Tibial artery (tissue), 4 donors: ENCODE results near the gene PRKAR1B.

Experiments used
- DNase-seq, 2 donors: peaks; one replicate each; pipeline ENCODE4 v3.0.0-alpha.2; 2019
- H3K27ac ChIP-seq, 2 donors: fragments of 200-600 bp; sonication (generic) in 1 of 2; 1 replicate in 1 of 2; 2 replicates in 1 of 2; pipeline ENCODE4 v1.5.1; 2018 to 2019; ENCODE audit warnings: mild to moderate bottlenecking in 1 of 2
- H3K27me3 ChIP-seq, 2 donors: fragments of 200-600 bp; sonication (generic) in 1 of 2; one replicate each; pipeline versions ENCODE4 v1.5.1 to v1.6.0; 2016 to 2019
- H3K36me3 ChIP-seq, 3 donors: fragments of 200-600 bp; sonication (generic) in 2 of 3; one replicate each; pipeline ENCODE4 v1.5.1; 2016 to 2019; ENCODE audit warnings: mild to moderate bottlenecking in 2 of 3
- H3K4me1 ChIP-seq, 4 donors: fragments of 200-600 bp; sonication (generic) in 2 of 4; 1 replicate in 3 of 4; 2 replicates in 1 of 4; pipeline ENCODE4 v1.5.1; 2016 to 2019
- H3K4me3 ChIP-seq, 2 donors: fragments of 200-600 bp; sonication (generic) in 1 of 2; 1 replicate in 1 of 2; 2 replicates in 1 of 2; pipeline ENCODE4 v1.5.1; 2018 to 2019; ENCODE audit warnings: mild to moderate bottlenecking in 2 of 2
- H3K9me3 ChIP-seq, 3 donors: fragments of 200-600 bp; sonication (generic) in 1 of 3; one replicate each; pipeline ENCODE4 v1.5.1; 2016 to 2019
- CTCF ChIP-seq, 2 experiments: fragments of 200-600 bp in 1 of 2; fragments of 450-650 bp in 1 of 2; IDR thresholded peaks; one replicate each; pipeline ENCODE4 v1.5.1; 2017 to 2019; ENCODE audit warnings: antibody characterized with exemption in 2 of 2, mild to moderate bottlenecking in 1 of 2, moderate library complexity in 1 of 2
- intact Hi-C: fragments of 100-400 bp; cut with DNase I; formaldehyde crosslinking; loops from one replicate; pipeline ENCODE4 v1.15.0; 2023; ENCODE audit warnings: low total_unique reads

Gene PRKAR1B

GRCh38 chr7:623464-623863 lies 103.6 kb downstream of the PRKAR1B start:
- Histone ChIP-seq H3K4me3 (no peak overlapping the region), H3K4me1 (no peaks in the 10 kb centered on the region), H3K9me3 (peaks cover 9 to 27% (median 21%) of the 10 kb centered on the region in 3 donors), H3K36me3 (no peaks in the 10 kb centered on the region), H3K27ac (no peak overlapping the region), H3K27me3 (no peaks in the 10 kb centered on the region)
- TF ChIP-seq CTCF (IDR thresholded peaks at IDR 0.05) = no peak
- intact Hi-C loops = no loop called here
- no peak for DNase-seq

DNA sequence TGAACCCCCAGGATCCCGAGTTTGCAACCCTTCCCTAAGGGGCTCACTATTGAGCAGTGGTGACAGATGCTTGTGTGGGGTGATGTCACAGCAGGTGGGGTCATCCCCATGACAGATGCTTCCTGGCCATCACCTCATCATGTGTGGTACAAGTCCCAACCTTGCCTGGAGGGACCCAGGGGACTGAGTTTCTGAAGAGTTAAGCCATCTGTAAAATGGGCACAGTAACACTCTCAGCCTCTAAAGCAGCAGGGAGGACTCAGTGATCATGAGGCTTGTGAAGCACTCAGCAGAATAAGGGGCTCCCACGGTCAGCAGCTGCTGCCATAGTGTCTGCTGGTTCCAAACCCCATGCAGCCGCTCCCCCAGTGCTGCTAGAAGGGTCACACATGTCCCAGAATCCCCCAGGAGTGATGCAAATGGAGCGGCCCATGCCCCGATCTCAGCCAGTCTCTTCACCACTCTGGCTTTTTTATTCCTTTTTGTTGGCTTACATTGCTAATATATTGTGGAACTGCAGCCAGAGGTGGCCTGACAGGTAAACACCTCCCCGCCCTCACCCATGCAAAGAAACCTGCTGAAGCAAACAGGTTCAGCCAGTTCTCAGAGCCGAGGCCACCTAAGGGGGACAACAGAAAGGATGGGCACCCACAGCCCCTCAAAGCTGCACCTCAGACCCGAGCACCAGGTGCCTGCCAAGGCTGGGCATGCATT lies 105.4 kb downstream of the PRKAR1B start:
- no peak overlapping the region for H3K27ac ChIP-seq
- no peak overlapping the region for H3K4me3 ChIP-seq
- no peak for DNase-seq
- no peaks in the 10 kb centered on the region for H3K27me3 ChIP-seq
- no peak for TF ChIP-seq CTCF (IDR thresholded peaks at IDR 0.05)
- H3K9me3 ChIP-seq = peaks cover 9 to 27% (median 21%) of the 10 kb centered on the region in 3 donors
- H3K4me1 ChIP-seq = no peaks in the 10 kb centered on the region
- intact Hi-C loops = no loop called here
- no peaks in the 10 kb centered on the region for H3K36me3 ChIP-seq

DNA sequence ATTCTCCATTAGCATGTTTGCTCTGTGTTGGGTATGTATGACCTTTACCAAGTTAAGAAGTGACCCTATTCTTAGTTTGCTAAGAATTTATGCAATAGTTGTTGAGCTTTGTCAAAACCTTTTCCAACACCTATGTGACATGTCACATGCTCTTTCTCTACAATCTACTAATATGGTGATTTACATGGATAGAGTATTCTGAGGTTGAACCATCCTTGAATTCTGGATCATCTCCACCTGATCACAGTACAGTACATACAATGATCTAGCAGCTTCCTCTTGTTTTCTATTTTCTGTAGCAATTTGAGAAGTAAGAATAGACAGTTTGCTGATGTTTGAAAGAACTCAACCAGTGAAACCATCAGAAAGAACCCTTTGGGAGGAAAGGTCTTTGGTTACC lies 106.2 kb downstream of the PRKAR1B start:
- no peak for TF ChIP-seq CTCF (IDR thresholded peaks at IDR 0.05)
- intact Hi-C loops = no loop called here
- Histone ChIP-seq H3K36me3 (no peaks in the 10 kb centered on the region), H3K4me1 (no peaks in the 10 kb centered on the region), H3K27ac (no peak overlapping the region), H3K27me3 (no peaks in the 10 kb centered on the region), H3K4me3 (no peak overlapping the region), H3K9me3 (peaks cover 9 to 27% (median 21%) of the 10 kb centered on the region in 3 donors)
- no peak for DNase-seq

GRCh38 chr7:620056-620455 lies 107.0 kb downstream of the PRKAR1B start:
- H3K27ac ChIP-seq = no peak overlapping the region
- intact Hi-C loops = no loop called here
- no peaks in the 10 kb centered on the region for H3K4me1 ChIP-seq
- DNase-seq = no peak
- peaks cover 9 to 21% (median 13%) of the 10 kb centered on the region in 3 donors for H3K9me3 ChIP-seq
- no peak overlapping the region for H3K4me3 ChIP-seq
- TF ChIP-seq CTCF (IDR thresholded peaks at IDR 0.05) = no peak
- no peaks in the 10 kb centered on the region for H3K36me3 ChIP-seq
- no peaks in the 10 kb centered on the region for H3K27me3 ChIP-seq

- no peak overlapping the region for H3K27ac ChIP-seq
- intact Hi-C loops = no loop called here
Measured at GRCh38 chr7:619368-619840, 107.7 kb downstream of the PRKAR1B start.

More at GRCh38 chr7:619368-619840, 107.7 kb downstream of the PRKAR1B start:
- no peaks in the 10 kb centered on the region for H3K36me3 ChIP-seq
- DNase-seq = no peak
- H3K9me3 ChIP-seq = peaks cover 4 to 17% (median 11%) of the 10 kb centered on the region in 3 donors
- H3K4me1 ChIP-seq = no peaks in the 10 kb centered on the region
- no peaks in the 10 kb centered on the region for H3K27me3 ChIP-seq
- no peak for TF ChIP-seq CTCF (IDR thresholded peaks at IDR 0.05)
- H3K4me3 ChIP-seq = no peak overlapping the region
